H1 (cell line): Measurements from ENCODE around the gene CCDC30.

ENCODE experiments used
- BCL11A ChIP-seq, 2 experiments: IDR thresholded peaks; one replicate each; pipeline ENCODE4 v1.6.1; 2011; ENCODE audit warnings: low read depth in 2 of 2, low read length in 2 of 2, mild to moderate bottlenecking in 2 of 2
- CREB1 ChIP-seq: IDR thresholded peaks from 2 replicates; pipeline ENCODE4 v1.6.1; 2012; ENCODE audit warnings: inconsistent platforms
- CTCF ChIP-seq, 3 experiments: IDR thresholded peaks; 1 replicate in 2 of 3; 2 replicates in 1 of 3; pipeline versions ENCODE4 v1.5.1 to v1.6.1; 2011; ENCODE audit warnings: low read length in 3 of 3, mild to moderate bottlenecking in 3 of 3, inconsistent platforms in 2 of 3, low read depth in 1 of 3, moderate library complexity in 1 of 3; ENCODE audit not compliant: insufficient read depth in 1 of 3; ENCODE audit errors: control extremely low read depth in 1 of 3
- EGR1 ChIP-seq: IDR thresholded peaks from 2 replicates; pipeline ENCODE4 v1.6.1; 2011; ENCODE audit warnings: low read depth, low read length, borderline replicate concordance
- EP300 ChIP-seq, 2 experiments: IDR thresholded peaks; 1 replicate in 1 of 2; 2 replicates in 1 of 2; pipeline ENCODE4 v1.6.1; 2011 to 2012; ENCODE audit warnings: low read depth in 2 of 2, low read length in 2 of 2, mild to moderate bottlenecking in 2 of 2, borderline replicate concordance in 1 of 2, inconsistent platforms in 1 of 2, moderate library complexity in 1 of 2
- EZH2 ChIP-seq: fragments of 200-600 bp; sonication (generic); IDR thresholded peaks from 2 replicates; pipeline ENCODE4 v1.7.1; 2012; ENCODE audit warnings: low read depth, mild to moderate bottlenecking, moderate library complexity, low read length, inconsistent platforms; ENCODE audit not compliant: severe bottlenecking
- SIRT6 ChIP-seq: IDR thresholded peaks from one replicate; pipeline ENCODE4 v1.7.1; 2012; ENCODE audit warnings: low read length, inconsistent platforms
- TBP ChIP-seq: IDR thresholded peaks from 2 replicates; pipeline ENCODE4 v1.6.1; 2011; ENCODE audit warnings: low read depth, low read length, improper control_type of control experiment
- TF ChIP-seq, protein P1 (sequence below): IDR thresholded peaks from 2 replicates; pipeline ENCODE4 v1.6.1; 2012; ENCODE audit warnings: inconsistent platforms

DNA sequence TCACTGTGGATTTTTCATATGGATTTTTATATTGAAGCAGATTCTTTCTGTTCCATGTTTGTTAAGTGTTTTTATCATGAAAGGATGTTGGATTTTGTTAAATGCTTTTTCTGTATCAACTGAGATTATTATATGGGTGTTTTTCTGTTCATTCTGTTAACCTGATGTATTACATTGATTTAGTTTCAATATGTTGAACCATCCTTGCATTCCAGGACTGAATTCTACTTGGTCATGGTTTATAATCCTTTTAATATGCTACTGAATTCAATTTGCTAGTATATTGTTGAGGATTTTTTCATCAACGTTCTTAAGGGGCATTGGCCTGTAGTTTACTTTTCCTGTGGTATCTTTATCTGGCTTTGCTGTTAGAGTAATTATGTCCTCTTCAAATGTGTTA, 55.8 kb downstream of the CCDC30 start:
- TF ChIP-seq, protein P1, sequence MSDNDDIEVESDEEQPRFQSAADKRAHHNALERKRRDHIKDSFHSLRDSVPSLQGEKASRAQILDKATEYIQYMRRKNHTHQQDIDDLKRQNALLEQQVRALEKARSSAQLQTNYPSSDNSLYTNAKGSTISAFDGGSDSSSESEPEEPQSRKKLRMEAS: no peak
- TF ChIP-seq BCL11A (IDR thresholded peaks at IDR 0.05; ENCODE audit: low read depth in 2 of 2, low read length in 2 of 2): no peak
- no peak for TF ChIP-seq CTCF (IDR thresholded peaks at IDR 0.05; ENCODE audit: control extremely low read depth in 1 of 3, insufficient read depth in 1 of 3, low read depth in 1 of 3, low read length in 3 of 3)
- no peak for TF ChIP-seq TBP
- TF ChIP-seq EGR1: no peak
- no peak for TF ChIP-seq EP300 (IDR thresholded peaks at IDR 0.05; ENCODE audit: borderline replicate concordance in 1 of 2, low read depth in 2 of 2, low read length in 2 of 2)
- no peak for TF ChIP-seq CREB1
- TF ChIP-seq EZH2: no peak
- TF ChIP-seq SIRT6: no peak
